ENCODE measurements around the gene PPIP5K2. TPM values are rescaled to one million over a fixed set of nuclear protein-coding genes. Genes with fewer than 3 reads are reported as not detected.

PPIP5K2 gene
- total RNA-seq, 1 donor from 2014 or later: 108 TPM

- H3K79me2 ChIP-seq (ENCODE audit: low read depth): no peaks in the 10 kb centered on the region
- H3K9me3 Mint-ChIP-seq: no peaks in the 10 kb centered on the region
- H3K9me3 ChIP-seq (ENCODE audit: low read depth): no peaks in the 10 kb centered on the region
These were observed 58.1 kb downstream of the PPIP5K2 start for GRCh38 chr5:103178167-103178566.

DNA sequence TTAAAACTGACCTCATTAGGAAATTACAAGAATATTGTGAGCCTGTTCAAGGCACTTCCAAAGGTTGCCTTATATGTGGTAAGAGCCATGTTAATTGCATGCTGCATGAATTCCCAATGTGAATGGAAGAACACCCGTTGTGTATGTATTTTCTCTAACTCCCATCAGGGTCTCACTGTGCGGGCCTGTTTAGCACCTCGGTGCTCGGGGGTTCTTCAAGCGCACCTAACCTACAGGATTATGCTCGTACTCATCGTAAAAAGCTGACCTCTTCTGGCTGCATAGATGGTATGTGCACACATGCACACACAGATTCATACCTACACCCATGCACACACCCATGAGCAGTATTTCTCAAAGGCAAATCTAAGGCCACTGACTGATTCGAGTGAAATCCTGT lies 66.1 kb downstream of the PPIP5K2 start:
- Mint-ChIP-seq H3K4me1 (peaks cover 2% of the 10 kb centered on the region), H3K27ac (no peak overlapping the region), H3K4me3 (no peak overlapping the region), H3K9me3 (no peaks in the 10 kb centered on the region), H3K36me3 (peaks cover 11% of the 10 kb centered on the region), H3K27me3 (ENCODE audit: insufficient read depth, low read depth) (no peaks in the 10 kb centered on the region)
- Histone ChIP-seq H3K79me2 (ENCODE audit: low read depth) (no peaks in the 10 kb centered on the region), H3K36me3 (peaks cover 12% of the 10 kb centered on the region), H3K4me3 (no peak overlapping the region), H3K9me3 (ENCODE audit: low read depth) (no peaks in the 10 kb centered on the region), H4K20me1 (ENCODE audit: low read depth) (no peaks in the 10 kb centered on the region), H3K4me2 (no peak overlapping the region), H3K27ac (no peak overlapping the region), H3K4me1 (no peaks in the 10 kb centered on the region), H3F3A (ENCODE audit: low read depth) (no peaks in the 10 kb centered on the region), H3K27me3 (no peaks in the 10 kb centered on the region), H3K9ac (no peak overlapping the region), H2AFZ (replicated peaks) (no peak overlapping the region)
- TF ChIP-seq EZH2 (IDR thresholded peaks at IDR 0.05) (no peak), CTCF (IDR thresholded peaks at IDR 0.05) (no peak), EZH2phosphoT487 (IDR thresholded peaks at IDR 0.05) (no peak)
- DNase-seq (ENCODE audit: low spot score): no peak

More at GRCh38 chr5:103178167-103178566, 58.1 kb downstream of the PPIP5K2 start:
- Histone ChIP-seq H3K36me3 (peaks cover 12% of the 10 kb centered on the region), H4K20me1 (ENCODE audit: low read depth) (no peaks in the 10 kb centered on the region), H3K4me1 (no peaks in the 10 kb centered on the region), H3K27ac (no peak overlapping the region), H3K4me2 (no peak overlapping the region), H2AFZ (replicated peaks) (no peak overlapping the region), H3K4me3 (no peak overlapping the region), H3F3A (ENCODE audit: low read depth) (no peaks in the 10 kb centered on the region), H3K9ac (no peak overlapping the region), H3K27me3 (no peaks in the 10 kb centered on the region)
- no peak for TF ChIP-seq EZH2phosphoT487 (IDR thresholded peaks at IDR 0.05)
- no peak for TF ChIP-seq CTCF (IDR thresholded peaks at IDR 0.05)
- no peak for TF ChIP-seq EZH2 (IDR thresholded peaks at IDR 0.05)
- Mint-ChIP-seq H3K36me3 (peaks cover 17% of the 10 kb centered on the region), H3K27me3 (ENCODE audit: insufficient read depth, low read depth) (no peaks in the 10 kb centered on the region), H3K4me1 (no peaks in the 10 kb centered on the region), H3K27ac (no peak overlapping the region), H3K4me3 (no peak overlapping the region)
- DNase-seq (ENCODE audit: low spot score): no peak

- Mint-ChIP-seq H3K27ac (no peak overlapping the region), H3K4me1 (peaks cover 2% of the 10 kb centered on the region), H3K4me3 (no peak overlapping the region), H3K27me3 (ENCODE audit: insufficient read depth, low read depth) (no peaks in the 10 kb centered on the region), H3K36me3 (peaks cover 11% of the 10 kb centered on the region), H3K9me3 (no peaks in the 10 kb centered on the region)
- no peak for TF ChIP-seq CTCF (IDR thresholded peaks at IDR 0.05)
- TF ChIP-seq EZH2phosphoT487 (IDR thresholded peaks at IDR 0.05): no peak
- TF ChIP-seq EZH2 (IDR thresholded peaks at IDR 0.05): no peak
- Histone ChIP-seq H3K27me3 (no peaks in the 10 kb centered on the region), H3K4me2 (no peak overlapping the region), H4K20me1 (ENCODE audit: low read depth) (no peaks in the 10 kb centered on the region), H3K27ac (no peak overlapping the region), H3K9me3 (ENCODE audit: low read depth) (no peaks in the 10 kb centered on the region), H3K79me2 (ENCODE audit: low read depth) (no peaks in the 10 kb centered on the region), H3K36me3 (no peaks in the 10 kb centered on the region), H3K9ac (no peak overlapping the region), H3F3A (ENCODE audit: low read depth) (no peaks in the 10 kb centered on the region), H3K4me3 (no peak overlapping the region), H2AFZ (replicated peaks) (no peak overlapping the region), H3K4me1 (no peaks in the 10 kb centered on the region)
- no peak for DNase-seq (ENCODE audit: low spot score)
These were observed 68.3 kb downstream of the PPIP5K2 start for GRCh38 chr5:103188436-103188835.

Data from neural progenitor cell (in vitro differentiated cells).